SK-N-SH (cell line): Measurements from ENCODE around the gene LRRC57. TPM values are rescaled to one million over a fixed set of nuclear protein-coding genes. Genes with fewer than 3 reads are reported as not detected.

Experiments used
- CTCF ChIA-PET: fragments of 300-600, 350-600 bp; formaldehyde crosslinking; extraction: SDS; loops from one replicate; lab custom pipeline; 2021; lab: Yijun Ruan, JAX
- POLR2A ChIA-PET: fragments of 350-600 bp; sonication (Branson Sonifier 250); formaldehyde crosslinking; extraction: SDS; loops from one replicate; lab custom pipeline; 2020; ENCODE audit warnings: antibody characterized with exemption, inconsistent platforms; lab: Yijun Ruan, JAX
- DNase-seq: peaks from one replicate; pipeline ENCODE4 v3.0.0; 2012
- H2AFZ ChIP-seq: fragments of 200-600 bp; sonication (generic); 2 replicates; pipeline ENCODE4 v1.8.1; 2016; ENCODE audit warnings: antibody characterized with exemption, mild to moderate bottlenecking, low read depth
- H3F3A ChIP-seq: fragments of 200-600 bp; sonication (generic); replicated peaks from 2 replicates; pipeline ENCODE3; 2016; ENCODE audit warnings: antibody characterized with exemption, mild to moderate bottlenecking; ENCODE audit not compliant: insufficient read depth
- H3K27ac ChIP-seq, 2 experiments: fragments of 200-500 bp in 1 of 2; fragments of 200-600 bp in 1 of 2; sonication (Bioruptor generic) in 1 of 2; sonication (generic), shearing (Covaris generic) in 1 of 2; 2 replicates each; pipeline versions ENCODE4 v1.5.1 to v1.6.1; 2014 to 2016; ENCODE audit warnings: low read depth in 2 of 2, inconsistent platforms in 1 of 2, low read length in 1 of 2, mild to moderate bottlenecking in 1 of 2, mixed read lengths in 1 of 2
- H3K27me3 ChIP-seq: fragments of 200-600 bp; sonication (generic), shearing (Covaris generic); 2 replicates; pipeline ENCODE4 v1.6.1; 2016; ENCODE audit warnings: mixed run types; ENCODE audit not compliant: insufficient read depth
- H3K36me3 ChIP-seq, 2 experiments: fragments of 200-500 bp in 1 of 2; fragments of 200-600 bp in 1 of 2; sonication (Bioruptor generic) in 1 of 2; sonication (generic) in 1 of 2; replicated peaks in 1 of 2; 2 replicates each; pipeline versions ENCODE3 to v1.5.1; 2014 to 2016; ENCODE audit warnings: low read length in 1 of 2, mild to moderate bottlenecking in 1 of 2; ENCODE audit not compliant: insufficient read depth in 2 of 2, control insufficient read depth in 1 of 2
- H3K4me1 ChIP-seq, 2 experiments: fragments of 200-500 bp in 1 of 2; fragments of 200-600 bp in 1 of 2; sonication (Bioruptor generic) in 1 of 2; sonication (generic), shearing (Covaris generic) in 1 of 2; 2 replicates each; pipeline versions ENCODE4 v1.5.1 to v1.6.1; 2014 to 2016; ENCODE audit warnings: low read depth in 1 of 2, low read length in 1 of 2, mixed run types in 1 of 2; ENCODE audit not compliant: insufficient read depth in 2 of 2, control insufficient read depth in 1 of 2
- H3K4me2 ChIP-seq: fragments of 200-600 bp; sonication (generic), shearing (Covaris generic); 2 replicates; pipeline ENCODE4 v1.6.1; 2017; ENCODE audit warnings: mixed run types
- H3K4me3 ChIP-seq, 2 experiments: fragments of 200-500 bp in 1 of 2; fragments of 200-600 bp in 1 of 2; sonication (Bioruptor generic) in 1 of 2; sonication (generic), shearing (Covaris generic) in 1 of 2; 2 replicates each; pipeline versions ENCODE4 v1.5.1 to v1.8.1; 2014 to 2016; ENCODE audit warnings: low read depth in 2 of 2, inconsistent platforms in 1 of 2, low read length in 1 of 2, mild to moderate bottlenecking in 1 of 2, mixed read lengths in 1 of 2, moderate library complexity in 1 of 2
- H3K79me2 ChIP-seq: fragments of 200-600 bp; sonication (generic); 2 replicates; pipeline ENCODE4 v1.8.1; 2017; ENCODE audit warnings: mild to moderate bottlenecking; ENCODE audit not compliant: insufficient read depth
- H3K9ac ChIP-seq: fragments of 200-600 bp; sonication (generic); 2 replicates; pipeline ENCODE4 v1.6.1; 2017; ENCODE audit warnings: mixed run types
- H3K9me2 ChIP-seq: fragments of 200-600 bp; sonication (generic); 2 replicates; pipeline ENCODE4 v1.6.1; 2017; ENCODE audit warnings: mixed run types
- H3K9me3 ChIP-seq: fragments of 200-600 bp; sonication (generic); 2 replicates; pipeline ENCODE4 v1.6.1; 2017; ENCODE audit warnings: mixed run types, mild to moderate bottlenecking, moderate library complexity
- H4K20me1 ChIP-seq: fragments of 200-600 bp; sonication (generic); 2 replicates; pipeline ENCODE4 v1.6.1; 2017; ENCODE audit warnings: mild to moderate bottlenecking, mixed run types; ENCODE audit not compliant: insufficient read depth
- GABPA ChIP-seq: IDR thresholded peaks from 2 replicates; pipeline ENCODE4 v1.4.0; 2012; ENCODE audit warnings: low read depth, mild to moderate bottlenecking
- TCF12 ChIP-seq: IDR thresholded peaks from 2 replicates; pipeline ENCODE4 v1.4.0; 2012
- TEAD4 ChIP-seq: IDR thresholded peaks from 2 replicates; pipeline ENCODE4 v1.4.0; 2012; ENCODE audit warnings: mild to moderate bottlenecking, borderline replicate concordance; ENCODE audit not compliant: insufficient read depth
- WGBS: methylation state at CpG from one replicate; pipeline ENCODE4 v1.1.6; 2017; ENCODE audit warnings: low lambda C conversion rate; 5-methylcytosine and 5-hydroxymethylcytosine counted together
- polyA plus RNA-seq, 3 experiments: library from polyadenylated mRNA; depleted of rRNA; stranded (reverse); fragments of >200 nt; gene quantifications; 2 replicates each; pipeline ENCODE4 v1.2.3, GENCODE V29; 2012
- TF ChIP-seq, protein P1 (sequence below): IDR thresholded peaks from 2 replicates; pipeline ENCODE4 v1.4.0; 2012; ENCODE audit warnings: low read depth, borderline replicate concordance
- TF ChIP-seq, protein P2 (sequence below): IDR thresholded peaks from 2 replicates; pipeline ENCODE4; 2012
- TF ChIP-seq, protein P3 (sequence below): IDR thresholded peaks from 2 replicates; pipeline ENCODE4 v1.4.0; 2012; ENCODE audit warnings: low read depth

The LRRC57 gene
- polyA plus RNA-seq, 1 of the 3 experiments (the other 2 are of a cell fraction), result 6.4 TPM

DNA sequence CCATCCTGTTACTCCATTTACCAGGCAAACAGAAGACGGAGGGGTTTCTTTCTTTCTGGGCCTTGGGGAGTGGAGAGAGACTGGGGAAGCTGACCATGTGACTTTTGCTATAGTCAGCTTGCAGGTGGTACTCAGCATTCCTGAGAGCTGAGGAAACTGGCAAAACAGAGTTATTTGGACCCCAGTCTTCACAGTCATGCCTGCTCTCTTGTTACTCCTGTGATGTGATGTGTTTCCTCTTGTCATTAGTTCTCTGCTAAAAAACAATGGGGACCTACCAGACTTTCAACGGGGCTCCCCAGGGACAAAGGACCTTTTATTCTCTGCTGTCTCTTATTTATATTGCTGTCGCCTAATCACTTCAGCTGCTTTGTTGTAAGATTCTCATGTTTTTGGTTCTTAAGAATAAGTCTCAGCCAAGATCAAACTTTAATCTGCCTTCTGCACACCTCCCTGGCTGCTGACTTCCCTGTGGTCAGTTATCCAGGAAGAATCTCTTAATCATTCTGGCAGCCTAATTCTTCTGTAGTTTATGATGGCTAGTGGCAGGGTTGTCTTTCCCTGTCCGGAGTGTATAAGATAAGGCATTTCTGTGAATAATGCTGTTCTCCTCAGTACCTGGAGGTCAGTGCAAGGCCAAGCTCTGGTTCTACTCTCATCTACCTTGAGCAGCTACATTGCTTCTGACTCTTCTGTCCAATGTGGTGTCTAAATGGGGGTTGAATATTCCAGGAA is 35.6 kb upstream of the LRRC57 start:
- Histone ChIP-seq H3F3A (peaks cover 4% of the 10 kb centered on the region), H3K27ac (peak overlapping the region in 1 of 2 experiments; percentile 31; a peak in 1 of 4 replicates), H3K27me3 (no peaks in the 10 kb centered on the region), H3K9me3 (no peaks in the 10 kb centered on the region), H3K4me2 (peak overlapping the region; percentile 8; the same call in 1 of the 2 replicates), H3K36me3 (peaks cover 0 to 5% of the 10 kb centered on the region in 2 experiments), H3K9me2 (no peaks in the 10 kb centered on the region), H3K79me2 (peaks cover 19% of the 10 kb centered on the region; the same call in 1 of the 2 replicates), H3K4me1 (peaks cover 25 to 31% of the 10 kb centered on the region in 2 experiments; a peak in 3 of 4 replicates), H3K9ac (no peak overlapping the region), H4K20me1 (peaks cover 9% of the 10 kb centered on the region; the same call in 1 of the 2 replicates), H3K4me3 (no peak overlapping the region), H2AFZ (no peak overlapping the region)
- ChIA-PET CTCF (interaction anchor here (0.7 to 1.4 kb wide), 2 partner anchors 24 to 528 kb away, joined by 3 read pairs; no protein-coding TSS in a partner anchor), POLR2A (no interaction called here)
- no peak for DNase-seq
- 61% methylated on average over 4 of the region's 4 CpGs for WGBS
- TF ChIP-seq, protein P1, sequence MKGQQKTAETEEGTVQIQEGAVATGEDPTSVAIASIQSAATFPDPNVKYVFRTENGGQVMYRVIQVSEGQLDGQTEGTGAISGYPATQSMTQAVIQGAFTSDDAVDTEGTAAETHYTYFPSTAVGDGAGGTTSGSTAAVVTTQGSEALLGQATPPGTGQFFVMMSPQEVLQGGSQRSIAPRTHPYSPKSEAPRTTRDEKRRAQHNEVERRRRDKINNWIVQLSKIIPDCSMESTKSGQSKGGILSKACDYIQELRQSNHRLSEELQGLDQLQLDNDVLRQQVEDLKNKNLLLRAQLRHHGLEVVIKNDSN, result no peak
- TF ChIP-seq, protein P2, sequence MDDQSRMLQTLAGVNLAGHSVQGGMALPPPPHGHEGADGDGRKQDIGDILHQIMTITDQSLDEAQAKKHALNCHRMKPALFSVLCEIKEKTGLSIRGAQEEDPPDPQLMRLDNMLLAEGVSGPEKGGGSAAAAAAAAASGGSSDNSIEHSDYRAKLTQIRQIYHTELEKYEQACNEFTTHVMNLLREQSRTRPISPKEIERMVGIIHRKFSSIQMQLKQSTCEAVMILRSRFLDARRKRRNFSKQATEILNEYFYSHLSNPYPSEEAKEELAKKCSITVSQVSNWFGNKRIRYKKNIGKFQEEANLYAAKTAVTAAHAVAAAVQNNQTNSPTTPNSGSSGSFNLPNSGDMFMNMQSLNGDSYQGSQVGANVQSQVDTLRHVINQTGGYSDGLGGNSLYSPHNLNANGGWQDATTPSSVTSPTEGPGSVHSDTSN, result peak; percentile 64
- no peak for TF ChIP-seq TEAD4

DNA sequence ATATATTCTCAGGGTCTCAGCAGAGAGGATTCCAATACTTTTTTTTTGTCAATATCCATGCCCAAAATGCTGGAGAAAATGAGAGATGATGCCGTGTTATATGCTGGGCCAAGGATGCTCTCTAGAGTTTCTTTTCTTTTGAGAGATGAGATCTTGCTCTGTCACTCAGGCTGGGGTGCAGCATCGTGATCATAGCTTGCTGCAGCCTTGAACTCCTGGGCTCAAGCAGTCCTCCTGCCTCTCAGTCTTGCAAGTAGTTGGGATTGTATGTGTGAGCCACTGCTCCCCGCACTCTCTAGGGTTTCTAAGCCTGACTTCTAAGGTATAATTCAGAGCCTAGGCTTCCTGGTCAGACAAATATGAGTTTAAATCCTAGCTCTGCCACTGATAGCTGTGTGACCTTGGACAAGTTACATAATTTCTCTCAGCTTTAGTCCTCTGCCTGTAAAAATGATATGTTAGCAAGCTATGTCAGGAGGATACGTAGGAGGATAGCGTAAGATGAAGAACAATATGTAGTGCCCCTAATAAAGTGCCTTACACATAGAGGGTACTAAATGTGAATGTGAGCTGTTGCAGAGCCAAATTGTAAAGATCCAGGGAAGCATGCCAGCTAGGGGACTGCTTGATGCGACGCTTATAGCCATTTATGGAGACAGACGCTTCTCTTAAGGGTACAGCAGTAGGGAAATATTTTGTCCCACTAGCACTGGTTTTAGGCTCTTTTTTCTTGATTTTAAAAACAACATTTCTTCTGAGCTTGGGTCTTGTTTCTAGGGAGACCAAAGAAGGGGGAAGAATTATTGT is 34.2 kb upstream of the LRRC57 start:
- Histone ChIP-seq H3K27ac (peak overlapping the region in 1 of 2 experiments; percentile 13; a peak in 1 of 4 replicates), H3F3A (peaks cover 12% of the 10 kb centered on the region), H2AFZ (no peak overlapping the region), H3K79me2 (peaks cover 26% of the 10 kb centered on the region; the same call in 1 of the 2 replicates), H3K4me3 (no peak overlapping the region), H3K9me2 (no peaks in the 10 kb centered on the region), H4K20me1 (peaks cover 9% of the 10 kb centered on the region; the same call in 1 of the 2 replicates), H3K36me3 (peaks cover 0 to 5% of the 10 kb centered on the region in 2 experiments), H3K4me2 (no peak overlapping the region), H3K9ac (no peak overlapping the region), H3K27me3 (no peaks in the 10 kb centered on the region), H3K9me3 (no peaks in the 10 kb centered on the region), H3K4me1 (peaks cover 20 to 29% of the 10 kb centered on the region in 2 experiments; a peak in 3 of 4 replicates)
- CTCF ChIA-PET, result interaction anchor here (1.4 to 2.4 kb wide), 2 partner anchors 9 to 527 kb away, joined by 3 to 8 read pairs; no protein-coding TSS in a partner anchor
- WGBS, result 96% methylated on average over 8 of the region's 8 CpGs
- no peak for TF ChIP-seq TCF12
- TF ChIP-seq, protein P3, sequence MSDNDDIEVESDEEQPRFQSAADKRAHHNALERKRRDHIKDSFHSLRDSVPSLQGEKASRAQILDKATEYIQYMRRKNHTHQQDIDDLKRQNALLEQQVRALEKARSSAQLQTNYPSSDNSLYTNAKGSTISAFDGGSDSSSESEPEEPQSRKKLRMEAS, result no peak
- TF ChIP-seq TEAD4, result no peak
- no peak for TF ChIP-seq GABPA
- POLR2A ChIA-PET, result interaction anchor here (1.9 kb wide), 1 partner anchor 92 kb away, joined by 4 read pairs; the partner anchor contains the start of gene ZNF106
- DNase-seq, result peak; percentile 28
